NCI-H2196 (cell line): ENCODE results near the gene KRABD2.
"Not testable (repeated sequence)": the region's sequence is repeated elsewhere in the genome, so short reads cannot be mapped to it uniquely, and the experiment has no call there.

Source experiments
- DNase-seq: peaks from one replicate; lab custom pipeline; 2025; ENCODE audit not compliant: unreplicated experiment; lab: John Stamatoyannopoulos, UW

The KRABD2 gene

DNA sequence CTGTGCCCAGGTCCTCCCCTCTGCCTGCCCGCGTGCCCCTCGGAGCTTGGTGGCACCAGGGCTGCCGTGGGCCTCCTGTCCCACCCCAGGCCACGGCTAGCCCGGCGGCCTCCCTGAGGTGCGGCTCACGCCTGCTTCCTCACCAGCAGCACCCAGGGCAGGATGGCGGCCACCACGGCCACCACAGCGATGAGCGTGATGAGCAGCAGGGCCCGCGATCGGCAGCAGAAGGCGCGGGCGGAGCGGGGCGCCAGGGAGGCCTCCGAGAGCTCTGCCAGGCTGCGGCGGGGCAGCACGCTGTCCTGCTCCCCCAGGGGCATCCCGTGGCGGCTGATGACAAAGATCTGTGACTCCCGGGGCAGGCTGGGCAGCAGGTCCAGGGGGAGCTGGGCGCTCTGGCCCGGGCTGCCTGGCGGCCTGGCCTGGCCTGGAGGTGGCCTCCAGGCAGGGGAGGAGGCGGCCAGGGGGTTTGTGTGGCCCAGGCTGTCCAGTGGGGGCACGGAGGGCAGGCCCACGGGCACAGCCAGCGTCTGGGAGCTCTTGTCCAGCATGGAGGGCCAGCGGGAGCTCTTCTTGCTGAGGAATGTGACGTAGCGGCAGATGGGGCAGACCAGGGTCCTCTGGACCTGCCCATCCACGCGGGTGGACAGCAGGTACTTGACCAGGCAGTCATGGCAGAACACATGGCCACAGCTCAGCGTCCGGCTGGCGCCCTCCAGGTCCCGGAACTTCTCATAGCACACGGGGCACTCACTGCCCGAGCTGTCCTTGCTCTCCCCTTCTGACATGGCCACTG lies 16.4 kb upstream of the KRABD2 start:
- DNase-seq = no peak

- DNase-seq = no peak
Measured at GRCh38 chr17:8392274-8392673, 15.8 kb upstream of the KRABD2 start.

- DNase-seq = no peak
Measured at GRCh38 chr17:8391711-8392110, 15.2 kb upstream of the KRABD2 start.

GRCh38 chr17:8387914-8388651 lies 11.6 kb upstream of the KRABD2 start:
- no peak for DNase-seq

GRCh38 chr17:8386841-8387240 lies 10.3 kb upstream of the KRABD2 start:
- no peak for DNase-seq

- DNase-seq = no peak
Measured at GRCh38 chr17:8384801-8385378, 8.4 kb upstream of the KRABD2 start.

DNA sequence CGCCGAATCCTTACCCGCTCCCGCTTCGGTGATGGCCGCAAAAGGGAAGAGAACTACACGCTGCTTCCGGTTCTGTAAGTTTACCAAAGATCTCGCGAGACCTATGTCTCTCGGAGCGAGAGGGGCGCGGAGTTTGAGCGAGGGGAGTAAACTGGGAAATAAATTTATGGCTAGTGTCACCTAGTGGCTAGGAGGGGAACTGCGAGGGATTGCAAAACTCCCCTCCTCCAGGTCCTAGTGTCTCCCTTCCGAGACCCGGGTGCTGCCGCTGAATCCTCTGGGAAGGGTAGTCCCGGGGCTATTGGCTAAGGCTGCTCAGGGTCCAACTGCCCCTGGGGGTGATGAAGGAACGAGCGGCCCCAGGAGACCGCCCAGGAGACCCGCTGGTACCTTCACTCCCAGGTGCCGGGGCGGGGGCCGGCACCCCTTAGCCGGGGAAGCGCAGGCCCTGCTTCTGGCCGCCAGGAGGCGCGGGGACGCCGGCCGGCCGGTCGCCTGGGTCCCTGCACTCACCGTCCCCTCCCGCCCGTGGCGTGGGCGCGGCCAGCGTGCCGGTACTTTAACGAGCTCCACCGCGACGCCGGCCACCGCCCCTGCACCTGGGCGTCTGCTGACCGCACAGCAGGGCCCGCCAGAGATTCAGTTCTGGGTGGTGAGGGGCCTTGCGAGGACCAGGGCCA lies 6.8 kb upstream of the KRABD2 start, which contains the start of gene RPL26:
TSS of gene RPL26 (minus strand) at position 51 of the 680 bp plus-strand sequence. CDS start 883 bp downstream, outside the sequence.
- peak; percentile 91 for DNase-seq

GRCh38 chr17:8382880-8383142 lies 6.3 kb upstream of the KRABD2 start:
- no peak for DNase-seq

GRCh38 chr17:8382052-8382879 lies 5.8 kb upstream of the KRABD2 start:
- DNase-seq = no peak

GRCh38 chr17:8380049-8380448 lies 3.5 kb upstream of the KRABD2 start:
- no peak for DNase-seq

GRCh38 chr17:8378117-8378516 lies 1.6 kb upstream of the KRABD2 start:
- not testable (repeated sequence) for DNase-seq

- no peak for DNase-seq
Measured at GRCh38 chr17:8377422-8377821, 918 bp upstream of the KRABD2 start.

- DNase-seq = no peak
Measured at GRCh38 chr17:8375738-8376259, 705 bp downstream of the KRABD2 start.

GRCh38 chr17:8373856-8374255 lies 2.6 kb downstream of the KRABD2 start:
- DNase-seq = not testable (repeated sequence)

DNA sequence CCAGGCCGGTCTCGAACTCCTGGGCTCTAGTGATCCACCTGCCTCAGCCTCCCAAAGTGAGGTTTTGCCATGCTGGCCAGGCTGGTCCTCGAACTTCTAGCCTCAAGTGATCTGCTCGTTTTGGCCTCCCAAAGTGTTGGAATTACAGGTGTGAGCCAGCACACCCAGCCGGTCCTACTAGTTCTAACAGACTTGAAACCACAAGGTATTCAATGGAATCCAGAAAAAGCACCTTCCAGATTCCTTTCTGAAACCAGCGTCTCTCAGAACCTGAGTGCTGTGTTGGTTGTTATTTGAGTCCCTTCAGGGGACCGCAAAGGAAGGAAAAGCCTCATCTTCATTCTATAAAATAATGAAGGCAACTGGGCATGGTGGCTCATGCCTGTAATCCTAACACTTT lies 4.1 kb downstream of the KRABD2 start:
- no peak for DNase-seq

GRCh38 chr17:8371786-8372185 lies 4.7 kb downstream of the KRABD2 start:
- DNase-seq = no peak

DNA sequence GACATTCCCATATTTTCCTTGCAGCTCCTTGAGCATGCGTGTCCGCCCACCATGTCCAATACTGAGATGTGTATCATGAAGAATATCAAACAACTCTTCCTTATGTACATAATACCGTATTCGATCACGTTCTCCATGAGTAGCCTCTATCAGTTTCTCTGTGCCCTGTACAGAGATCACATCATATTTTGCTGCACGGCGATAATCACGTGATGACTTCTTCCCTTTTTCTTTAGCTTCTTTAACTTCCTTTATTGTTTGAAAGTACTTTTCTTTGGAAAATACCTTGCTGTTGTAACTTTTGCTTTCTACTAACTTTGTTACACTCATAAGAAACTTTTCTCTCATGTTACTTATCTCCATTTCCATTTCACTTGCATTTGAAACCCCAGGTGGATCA lies 6.6 kb downstream of the KRABD2 start:
- no peak for DNase-seq

- DNase-seq = no peak
Measured at GRCh38 chr17:8368193-8368592, 8.3 kb downstream of the KRABD2 start.

- DNase-seq = no peak
Measured at GRCh38 chr17:8366231-8366630, 10.3 kb downstream of the KRABD2 start.

GRCh38 chr17:8365143-8365542 lies 11.4 kb downstream of the KRABD2 start:
- DNase-seq = no peak
